Head of caudate nucleus (tissue), 42 donors: Measurements from ENCODE around the gene GNG12.

ENCODE experiments used
- DNase-seq, 42 donors: peaks; one replicate each; pipeline versions ENCODE4 v3.0.0 to v3.0.0-alpha.2; 2020 to 2021; ENCODE audit warnings: mixed read lengths in 7 of 42
- intact Hi-C: fragments of 100-400 bp; cut with DNase I; formaldehyde crosslinking; loops from one replicate; pipeline ENCODE4 v1.15.0; 2022

GNG12 gene

GRCh38 chr1:67766141-67766978 lies 66.9 kb downstream of the GNG12 start:
- DNase-seq, result peak in 37 of 42 donors; percentile 19 to 77 (median 45)
- intact Hi-C loops, result loop anchor here (5.0 kb wide), 1 partner anchor 346 kb away; no protein-coding TSS in a partner anchor

DNA sequence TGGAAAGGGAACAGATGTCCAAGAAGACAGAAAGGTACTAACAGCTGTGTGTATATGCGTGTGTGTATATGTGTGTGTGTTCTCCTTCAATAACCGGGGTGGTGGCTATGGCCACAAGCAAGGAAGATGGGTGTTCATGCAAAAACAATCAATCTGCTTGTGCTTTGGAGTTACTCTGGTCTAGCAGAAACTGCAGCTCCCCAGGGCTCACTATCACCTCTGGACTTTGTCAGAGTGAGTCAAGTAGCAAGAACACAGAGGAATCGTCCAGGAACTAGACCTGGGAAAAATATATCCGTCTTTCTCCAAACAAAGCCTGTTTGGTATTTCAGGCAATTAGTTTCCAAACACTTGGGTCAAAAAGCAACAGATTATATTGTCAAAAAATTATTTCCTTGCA lies 68.6 kb downstream of the GNG12 start:
- DNase-seq, result no peak
- intact Hi-C loops, result loop anchor here (5.0 kb wide), 1 partner anchor 348 kb away; no protein-coding TSS in a partner anchor

DNA sequence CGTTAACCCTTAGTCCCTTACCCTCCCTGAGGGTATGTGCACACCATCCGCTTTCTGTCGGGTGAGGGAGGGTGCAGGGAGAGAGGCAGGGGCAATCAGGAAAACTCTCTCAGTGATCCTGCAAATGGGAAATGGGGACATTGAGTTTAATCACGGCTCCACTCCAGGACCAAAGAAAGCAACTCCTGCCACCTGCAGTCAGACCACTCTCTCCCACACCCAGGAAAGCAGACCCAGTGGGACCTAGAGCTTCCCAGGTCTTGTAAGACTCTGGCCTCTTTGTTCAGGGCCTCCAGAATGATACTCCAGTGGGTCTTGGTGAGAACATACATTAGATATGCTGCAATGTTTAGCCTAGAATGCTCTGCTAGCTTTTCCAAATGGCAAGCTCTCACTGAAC lies 71.5 kb downstream of the GNG12 start:
- intact Hi-C loops, result no loop called here
- DNase-seq, result no peak

DNA sequence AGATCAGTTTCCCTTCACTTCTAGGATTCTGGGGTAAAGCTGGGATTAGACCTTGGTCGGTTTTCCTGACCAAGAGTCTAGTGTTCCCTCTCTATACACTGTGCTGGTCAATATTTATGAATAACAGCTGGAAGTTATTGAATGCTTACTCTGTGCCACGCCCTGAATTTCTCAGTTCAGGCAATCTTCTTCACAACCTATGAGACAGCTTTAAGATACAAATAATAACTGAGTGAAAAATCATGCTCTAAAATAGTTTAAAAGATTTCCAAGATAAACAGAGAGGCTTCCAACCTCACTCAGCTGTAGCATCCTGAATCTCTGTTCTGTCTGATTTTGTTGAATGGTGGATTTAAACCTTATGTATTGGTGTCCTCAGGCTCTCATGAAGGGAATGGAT lies 72.2 kb downstream of the GNG12 start:
- intact Hi-C loops, result no loop called here
- no peak for DNase-seq

DNA sequence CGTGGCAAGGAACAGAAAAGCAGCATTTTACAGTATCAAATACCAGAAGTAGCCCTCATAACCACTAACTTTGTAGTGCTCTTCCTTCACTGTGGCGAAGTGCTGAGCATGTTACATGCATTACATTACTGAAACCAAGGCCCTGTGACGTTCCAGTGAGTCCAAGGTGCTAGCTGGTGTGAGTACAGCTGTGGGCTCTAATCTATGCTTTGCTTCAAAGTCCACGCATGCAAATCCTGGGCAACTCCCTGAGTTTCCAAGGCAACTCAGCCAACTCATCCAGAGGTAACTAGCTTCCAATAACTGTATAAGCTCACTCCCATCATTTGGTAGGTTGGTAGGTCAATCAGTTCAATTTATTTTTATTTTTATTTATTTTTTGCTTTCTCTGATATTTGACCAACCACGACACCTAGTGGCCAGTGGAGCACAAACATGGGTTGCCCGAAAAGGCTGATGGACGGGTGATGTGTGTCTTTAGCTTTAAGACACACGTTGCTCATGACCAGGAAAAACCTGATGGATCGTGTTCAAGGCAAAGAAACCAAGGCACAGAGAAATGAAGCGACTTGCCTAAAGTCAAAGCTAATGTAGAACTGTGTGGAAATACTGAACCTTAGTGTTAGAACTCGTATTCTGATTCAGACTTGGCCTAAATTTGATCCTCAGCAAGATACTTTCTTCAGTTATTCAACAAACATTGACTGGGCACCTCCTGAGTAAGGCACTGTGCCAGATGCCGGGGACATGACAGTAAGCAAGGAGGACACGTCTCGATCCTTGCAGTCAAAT lies 73.0 kb downstream of the GNG12 start:
- DNase-seq, result peak; percentile 24 to 85 (median 56)
- intact Hi-C loops, result no loop called here

- DNase-seq, result no peak
- intact Hi-C loops, result loop anchor here (2.0 to 10.0 kb wide), 2 partner anchors 75 to 227 kb away; partner anchors contain the start of gene GADD45A
Measured at GRCh38 chr1:67759692-67760029, 73.6 kb downstream of the GNG12 start.

- intact Hi-C loops, result loop anchor here (2.0 to 10.0 kb wide), 2 partner anchors 74 to 226 kb away; partner anchors contain the start of gene GADD45A
- DNase-seq, result no peak
Measured at GRCh38 chr1:67759066-67759465, 74.2 kb downstream of the GNG12 start.

GRCh38 chr1:67755619-67756018 lies 77.6 kb downstream of the GNG12 start:
- no peak for DNase-seq
- intact Hi-C loops, result loop anchor here (10.0 kb wide), 1 partner anchor 71 kb away; the partner anchor contains the start of gene GADD45A

GRCh38 chr1:67755160-67755559 lies 78.1 kb downstream of the GNG12 start:
- intact Hi-C loops, result loop anchor here (10.0 kb wide), 1 partner anchor 70 kb away; the partner anchor contains the start of gene GADD45A
- DNase-seq, result no peak

DNA sequence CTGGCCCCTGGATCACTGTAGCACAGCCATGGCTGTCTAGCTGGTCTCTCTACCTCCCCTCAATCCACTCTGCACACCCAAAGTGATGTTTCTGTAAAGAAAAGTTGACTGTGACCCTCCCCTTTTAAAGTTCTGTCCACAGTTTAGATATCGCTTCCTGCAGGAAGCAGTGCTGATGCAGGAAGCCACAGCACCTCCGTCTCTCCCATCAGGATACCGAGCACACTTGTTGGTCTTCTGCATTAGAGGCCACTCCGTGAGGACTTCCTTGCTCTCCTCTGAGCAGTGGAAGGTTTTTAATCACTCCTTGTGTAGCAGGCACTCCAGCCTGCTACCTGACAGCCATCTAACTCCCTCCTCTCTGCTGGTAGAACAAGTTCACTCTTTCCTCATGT lies 78.7 kb downstream of the GNG12 start:
- intact Hi-C loops, result loop anchor here (10.0 kb wide), 1 partner anchor 70 kb away; the partner anchor contains the start of gene GADD45A
- no peak for DNase-seq

DNA sequence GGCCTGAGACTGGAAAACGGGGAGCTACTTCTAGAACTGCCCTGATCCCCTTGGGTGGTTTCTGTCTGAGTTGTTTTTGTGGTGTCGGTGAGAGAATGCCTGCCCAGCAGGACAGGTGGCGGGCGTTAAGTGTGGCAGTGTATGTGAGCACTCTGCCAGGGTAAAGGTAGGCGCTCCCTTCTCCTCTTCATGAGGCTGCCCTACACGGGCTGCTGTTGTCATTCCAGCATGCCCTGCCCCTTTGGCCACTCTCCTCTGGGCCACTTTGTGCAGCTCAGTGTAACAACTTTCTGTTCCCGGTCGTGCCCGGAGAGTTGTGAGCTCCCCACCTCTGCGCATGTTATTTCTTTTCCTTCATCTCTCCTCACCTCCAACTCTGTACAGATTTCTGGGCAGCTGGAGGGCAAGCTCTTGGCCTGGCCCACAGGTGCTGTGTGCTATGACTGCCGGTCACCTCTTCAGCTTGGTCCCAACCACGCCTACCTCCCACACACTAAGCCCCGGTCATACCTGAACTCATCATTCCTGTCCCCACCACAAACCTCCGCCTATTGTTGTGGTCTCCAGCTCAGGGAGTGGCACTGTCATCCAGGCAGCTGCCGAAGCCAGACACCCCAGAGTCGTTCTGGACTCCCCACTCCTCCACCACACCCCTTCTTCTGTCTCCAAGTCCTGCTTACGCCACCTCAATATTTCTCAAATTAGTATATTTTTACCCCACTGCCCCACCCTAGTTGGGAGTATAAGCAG lies 79.3 kb downstream of the GNG12 start:
- intact Hi-C loops, result loop anchor here (10.0 kb wide), 1 partner anchor 69 kb away; the partner anchor contains the start of gene GADD45A
- DNase-seq, result peak in 1 of 42 donors; percentile 4

DNA sequence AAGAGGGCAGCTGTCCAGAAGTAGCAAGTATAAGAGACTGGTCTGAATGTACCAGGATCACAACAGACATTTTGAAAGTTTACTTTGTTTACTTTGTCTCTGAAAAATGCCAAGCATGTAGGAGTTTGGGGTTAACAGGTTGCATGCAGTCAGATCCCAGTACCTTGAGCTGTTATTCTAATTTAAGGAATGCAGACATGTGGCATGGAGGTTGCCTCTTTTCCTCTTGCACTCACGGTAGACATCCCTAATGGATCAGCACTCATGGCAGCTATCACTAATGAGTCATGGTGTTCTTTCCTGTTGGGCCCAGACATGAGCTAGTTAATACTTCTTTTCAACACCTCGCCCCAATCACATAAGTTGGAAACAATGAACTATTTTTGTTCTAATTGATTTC lies 81.0 kb downstream of the GNG12 start:
- intact Hi-C loops, result loop anchor here (10.0 kb wide), 1 partner anchor 68 kb away; the partner anchor contains the start of gene GADD45A
- DNase-seq, result no peak

DNA sequence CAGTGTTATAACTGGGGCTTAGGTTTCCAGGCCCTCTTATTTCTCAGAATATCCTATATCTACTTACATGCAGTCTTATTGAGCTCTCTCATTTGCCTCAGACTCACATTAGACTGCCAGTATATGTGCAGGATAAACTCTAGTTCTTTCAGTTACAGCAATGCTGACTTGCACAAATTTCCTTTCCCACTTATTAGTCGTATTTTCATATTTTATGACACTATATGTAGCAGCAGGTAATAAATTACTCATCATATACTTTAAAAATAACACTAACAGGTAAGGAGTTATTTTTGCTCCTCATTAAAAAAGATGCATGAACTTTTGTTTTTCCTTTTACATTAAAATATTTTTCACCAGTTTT lies 82.6 kb downstream of the GNG12 start:
- no peak for DNase-seq
- intact Hi-C loops, result loop anchor here (10.0 kb wide), 1 partner anchor 66 kb away; the partner anchor contains the start of gene GADD45A

DNA sequence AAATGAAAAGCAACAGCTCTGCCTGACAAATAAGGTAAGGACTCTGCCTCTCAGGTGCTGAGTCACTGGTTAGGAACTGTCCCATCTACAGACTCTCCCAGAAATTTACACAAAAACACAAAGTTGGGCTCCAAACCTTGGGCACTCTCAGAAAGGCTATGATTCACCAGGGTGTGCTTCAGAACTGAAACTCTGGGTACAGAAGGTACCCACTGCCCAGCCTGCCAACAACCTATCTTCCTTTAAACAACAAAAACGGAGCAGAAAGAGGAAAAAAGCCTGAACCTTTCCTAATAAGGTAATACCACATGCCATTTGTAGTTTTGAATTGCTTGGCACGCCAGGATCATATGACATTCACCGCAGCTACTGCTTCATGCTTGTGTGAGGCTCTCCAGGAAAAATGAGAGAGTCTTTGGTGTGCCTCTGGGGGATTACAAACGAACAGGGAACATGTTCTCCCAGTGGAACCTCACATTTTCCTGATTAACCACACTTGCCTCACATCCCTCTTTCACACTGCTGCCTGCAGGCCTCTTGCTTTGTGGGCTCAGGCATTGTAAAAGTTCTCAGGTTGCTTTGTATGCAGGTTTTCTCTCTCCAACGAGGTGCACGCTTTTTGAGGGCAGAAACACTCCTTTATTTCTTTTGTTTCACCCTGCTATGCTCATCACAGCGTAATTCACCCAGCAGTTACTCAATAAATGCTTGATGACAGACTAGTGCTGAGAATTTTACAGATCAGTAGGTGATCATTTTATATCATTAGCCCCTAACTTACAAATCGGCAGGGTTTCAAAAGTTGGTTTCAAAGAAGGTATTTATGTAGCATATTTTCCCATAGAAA lies 83.2 kb downstream of the GNG12 start:
- intact Hi-C loops, result loop anchor here (10.0 kb wide), 1 partner anchor 65 kb away; the partner anchor contains the start of gene GADD45A
- DNase-seq, result peak in 6 of 42 donors; percentile 6 to 46 (median 28)

DNA sequence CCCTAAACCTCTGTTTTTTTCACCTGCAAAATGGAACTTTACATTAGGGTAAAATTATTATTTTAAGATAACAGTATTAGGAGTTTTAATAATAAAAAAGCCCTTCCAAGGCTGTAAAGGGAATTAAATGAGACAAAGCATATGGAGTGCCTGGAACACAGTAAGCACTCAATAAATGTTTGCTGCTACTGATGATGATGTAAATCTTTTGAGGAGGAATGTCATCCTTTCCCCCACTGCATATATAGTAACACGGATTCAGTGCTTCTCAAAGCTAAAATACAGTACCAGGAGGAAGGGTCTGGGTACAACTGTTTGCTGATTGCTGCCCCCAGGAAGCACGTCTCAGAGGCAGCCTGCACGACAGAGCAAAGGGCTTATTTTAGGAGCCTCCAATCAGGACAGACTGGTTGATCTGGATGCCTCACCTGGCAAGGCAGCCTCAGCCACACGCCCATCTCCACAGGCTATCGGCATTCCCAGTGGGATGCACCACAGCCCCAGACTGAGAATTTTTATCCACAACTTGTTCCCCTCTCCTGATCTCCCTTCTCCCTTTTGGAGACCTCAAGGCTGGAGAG lies 83.9 kb downstream of the GNG12 start:
- intact Hi-C loops, result no loop called here
- DNase-seq, result no peak

- intact Hi-C loops, result no loop called here
- no peak for DNase-seq
Measured at GRCh38 chr1:67748630-67749029, 84.6 kb downstream of the GNG12 start.

GRCh38 chr1:67747671-67748546 lies 85.4 kb downstream of the GNG12 start:
- intact Hi-C loops, result no loop called here
- DNase-seq, result no peak
